Upper lobe of left lung (tissue), 4 donors: ENCODE measurements around the gene ZNF365.

ENCODE experiments used
- POLR2A ChIP-seq, 4 donors: fragments of 450-650 bp; IDR thresholded peaks; one replicate each; pipeline ENCODE4 v1.5.1; 2016 to 2017; ENCODE audit warnings: antibody characterized with exemption in 4 of 4, mild to moderate bottlenecking in 2 of 4
- TF ChIP-seq, protein P1 (sequence below), 6 experiments: fragments of 450-650 bp in 4 of 6; fragments of 200-600 bp in 2 of 6; sonication (generic) in 2 of 6; IDR thresholded peaks; one replicate each; pipeline ENCODE4 v1.5.1; 2016 to 2019; ENCODE audit warnings: antibody characterized with exemption in 6 of 6

DNA sequence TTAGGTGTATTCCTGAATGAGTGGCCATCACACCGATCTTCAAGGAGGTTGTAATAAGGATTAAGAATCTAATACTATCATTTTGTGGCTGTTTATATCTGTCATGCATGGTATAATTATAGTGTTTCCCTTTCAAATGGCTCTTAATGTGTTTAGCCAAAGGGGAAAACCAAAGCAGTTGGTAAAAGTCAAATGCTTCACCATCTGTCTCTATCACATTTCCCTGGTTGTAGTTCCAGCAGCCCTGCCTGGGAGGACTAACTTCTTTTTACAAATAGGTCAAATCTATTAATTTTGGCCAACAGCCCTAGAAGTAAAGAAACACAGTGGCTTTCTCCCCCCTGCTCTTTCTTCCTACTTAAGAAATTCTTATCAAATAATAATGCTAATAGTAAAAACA, 56.7 kb downstream of the ZNF365 start:
- TF ChIP-seq, protein P1, sequence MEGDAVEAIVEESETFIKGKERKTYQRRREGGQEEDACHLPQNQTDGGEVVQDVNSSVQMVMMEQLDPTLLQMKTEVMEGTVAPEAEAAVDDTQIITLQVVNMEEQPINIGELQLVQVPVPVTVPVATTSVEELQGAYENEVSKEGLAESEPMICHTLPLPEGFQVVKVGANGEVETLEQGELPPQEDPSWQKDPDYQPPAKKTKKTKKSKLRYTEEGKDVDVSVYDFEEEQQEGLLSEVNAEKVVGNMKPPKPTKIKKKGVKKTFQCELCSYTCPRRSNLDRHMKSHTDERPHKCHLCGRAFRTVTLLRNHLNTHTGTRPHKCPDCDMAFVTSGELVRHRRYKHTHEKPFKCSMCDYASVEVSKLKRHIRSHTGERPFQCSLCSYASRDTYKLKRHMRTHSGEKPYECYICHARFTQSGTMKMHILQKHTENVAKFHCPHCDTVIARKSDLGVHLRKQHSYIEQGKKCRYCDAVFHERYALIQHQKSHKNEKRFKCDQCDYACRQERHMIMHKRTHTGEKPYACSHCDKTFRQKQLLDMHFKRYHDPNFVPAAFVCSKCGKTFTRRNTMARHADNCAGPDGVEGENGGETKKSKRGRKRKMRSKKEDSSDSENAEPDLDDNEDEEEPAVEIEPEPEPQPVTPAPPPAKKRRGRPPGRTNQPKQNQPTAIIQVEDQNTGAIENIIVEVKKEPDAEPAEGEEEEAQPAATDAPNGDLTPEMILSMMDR (IDR thresholded peaks at IDR 0.05) = no peak
- TF ChIP-seq POLR2A (IDR thresholded peaks at IDR 0.05) = no peak
